ENCODE data around the gene TBC1D22A.
"Not testable (repeated sequence)": the region's sequence is repeated elsewhere in the genome, so short reads cannot be mapped to it uniquely, and the experiment has no call there.

Gene TBC1D22A

GRCh38 chr22:46978668-46979067, 216.2 kb downstream of the TBC1D22A start:
- DNase-seq, result not testable (repeated sequence)

- no peak for DNase-seq
Observed at GRCh38 chr22:46979506-46979905, 217.1 kb downstream of the TBC1D22A start.

GRCh38 chr22:46980392-46980791, 217.9 kb downstream of the TBC1D22A start:
- no peak for DNase-seq

- DNase-seq, result no peak
Observed at GRCh38 chr22:46982635-46983034, 220.2 kb downstream of the TBC1D22A start.

- DNase-seq, result no peak
Observed at GRCh38 chr22:46983046-46983445, 220.6 kb downstream of the TBC1D22A start.

- DNase-seq, result no peak
Observed at GRCh38 chr22:46984751-46985506, 222.5 kb downstream of the TBC1D22A start.

GRCh38 chr22:46985507-46985882, 223.0 kb downstream of the TBC1D22A start:
- DNase-seq, result no peak

GRCh38 chr22:46986788-46987187, 224.3 kb downstream of the TBC1D22A start:
- no peak for DNase-seq

GRCh38 chr22:46990937-46991550, 228.6 kb downstream of the TBC1D22A start:
- no peak for DNase-seq

GRCh38 chr22:46991666-46992065, 229.2 kb downstream of the TBC1D22A start:
- no peak for DNase-seq

GRCh38 chr22:46992121-46992731, 229.8 kb downstream of the TBC1D22A start:
- no peak for DNase-seq

- no peak for DNase-seq
Observed at GRCh38 chr22:46993633-46994032, 231.2 kb downstream of the TBC1D22A start.

GRCh38 chr22:46994265-46994664, 231.8 kb downstream of the TBC1D22A start:
- no peak for DNase-seq

GRCh38 chr22:46994983-46995382, 232.5 kb downstream of the TBC1D22A start:
- DNase-seq, result no peak

GRCh38 chr22:46995501-46996360, 233.3 kb downstream of the TBC1D22A start:
- no peak for DNase-seq

GRCh38 chr22:46996595-46997310, 234.3 kb downstream of the TBC1D22A start:
- DNase-seq, result no peak

- no peak for DNase-seq
Observed at GRCh38 chr22:46997311-46997970, 235.0 kb downstream of the TBC1D22A start.

- DNase-seq, result no peak
Observed at GRCh38 chr22:46998331-46998730, 235.9 kb downstream of the TBC1D22A start.

- DNase-seq, result no peak
Observed at GRCh38 chr22:47000256-47000655, 237.8 kb downstream of the TBC1D22A start.

GRCh38 chr22:47000888-47001287, 238.4 kb downstream of the TBC1D22A start:
- no peak for DNase-seq

- no peak for DNase-seq
Observed at GRCh38 chr22:47001288-47001687, 238.8 kb downstream of the TBC1D22A start.

- no peak for DNase-seq
Observed at GRCh38 chr22:47002692-47003091, 240.2 kb downstream of the TBC1D22A start.
